SU-DHL-6 (cell line): Measurements from ENCODE around the gene SETD4.

Experiments
- H2AFZ ChIP-seq: fragments of 200-600 bp; sonication (generic); 2 replicates; pipeline ENCODE4 v1.6.1; 2014; ENCODE audit warnings: low read depth, mild to moderate bottlenecking, moderate library complexity, mixed read lengths, antibody characterized with exemption, low read length; ENCODE audit not compliant: severe bottlenecking
- H3F3A ChIP-seq: fragments of 200-600 bp; shearing (Covaris generic); 2 replicates; pipeline ENCODE4 v1.6.0; 2016; ENCODE audit warnings: antibody characterized with exemption, mild to moderate bottlenecking; ENCODE audit not compliant: insufficient read depth
- H3K27ac ChIP-seq: fragments of 200-600 bp; sonication (generic); 2 replicates; pipeline ENCODE4 v1.5.1; 2016; ENCODE audit warnings: low read depth, mild to moderate bottlenecking, low read length, moderate library complexity, mixed read lengths
- H3K27me3 ChIP-seq: fragments of 200-600 bp; sonication (generic), shearing (Covaris generic); 2 replicates; pipeline ENCODE4 v1.6.0; 2014; ENCODE audit warnings: mild to moderate bottlenecking, low read length
- H3K36me3 ChIP-seq: fragments of 200-600 bp; sonication (generic); 2 replicates; pipeline ENCODE4 v1.6.1; 2014; ENCODE audit warnings: mild to moderate bottlenecking, low read length, mixed read lengths
- H3K4me2 ChIP-seq: fragments of 300-600, 200-600 bp; shearing (Covaris generic), sonication (generic); 2 replicates; pipeline ENCODE4 v1.6.0; 2014; ENCODE audit warnings: low read length, low read depth, mild to moderate bottlenecking; ENCODE audit not compliant: poor library complexity, severe bottlenecking
- H3K4me3 ChIP-seq: fragments of 200-600 bp; sonication (generic); 2 replicates; pipeline ENCODE4 v1.5.1; 2014; ENCODE audit warnings: antibody characterized with exemption, low read length, mild to moderate bottlenecking, mixed read lengths; ENCODE audit not compliant: insufficient read depth, poor library complexity, severe bottlenecking
- H3K79me2 ChIP-seq: fragments of 200-600 bp; sonication (generic); 2 replicates; pipeline ENCODE4 v1.6.1; 2014; ENCODE audit warnings: mild to moderate bottlenecking, low read length, moderate library complexity; ENCODE audit not compliant: insufficient read depth
- H3K9ac ChIP-seq: fragments of 200-600 bp; sonication (generic); 2 replicates; pipeline ENCODE4 v1.7.0; 2014; ENCODE audit warnings: mild to moderate bottlenecking, low read length
- H3K9me2 ChIP-seq: fragments of 200-600 bp; sonication (generic); replicated peaks from 2 replicates; pipeline ENCODE4 v1.6.1; 2014; ENCODE audit warnings: low read length; ENCODE audit not compliant: insufficient read depth
- H3K9me3 ChIP-seq: fragments of 200-600 bp; sonication (generic); 2 replicates; pipeline ENCODE4 v1.6.1; 2014; ENCODE audit warnings: low read length, mixed read lengths; ENCODE audit not compliant: insufficient read depth
- H4K20me1 ChIP-seq: fragments of 200-600 bp; sonication (generic); 2 replicates; pipeline ENCODE4 v1.6.1; 2014; ENCODE audit warnings: low read depth, mild to moderate bottlenecking, antibody characterized with exemption, low read length, moderate library complexity, mixed read lengths
- EZH2phosphoT487 ChIP-seq: fragments of 200-600 bp; sonication (generic), shearing (Covaris generic); conservative IDR thresholded peaks from 2 replicates; pipeline ENCODE4 v1.6.1; 2018; ENCODE audit warnings: mild to moderate bottlenecking, antibody characterized with exemption, low read length, moderate library complexity, mixed read lengths
- TF ChIP-seq, protein P1 (sequence below): fragments of 200-600 bp; sonication (generic); IDR thresholded peaks from one replicate; pipeline ENCODE4 v1.5.1; 2017; ENCODE audit warnings: antibody characterized with exemption, mild to moderate bottlenecking, low read length, moderate library complexity; ENCODE audit not compliant: insufficient read depth, poor library complexity, severe bottlenecking

The SETD4 gene

DNA sequence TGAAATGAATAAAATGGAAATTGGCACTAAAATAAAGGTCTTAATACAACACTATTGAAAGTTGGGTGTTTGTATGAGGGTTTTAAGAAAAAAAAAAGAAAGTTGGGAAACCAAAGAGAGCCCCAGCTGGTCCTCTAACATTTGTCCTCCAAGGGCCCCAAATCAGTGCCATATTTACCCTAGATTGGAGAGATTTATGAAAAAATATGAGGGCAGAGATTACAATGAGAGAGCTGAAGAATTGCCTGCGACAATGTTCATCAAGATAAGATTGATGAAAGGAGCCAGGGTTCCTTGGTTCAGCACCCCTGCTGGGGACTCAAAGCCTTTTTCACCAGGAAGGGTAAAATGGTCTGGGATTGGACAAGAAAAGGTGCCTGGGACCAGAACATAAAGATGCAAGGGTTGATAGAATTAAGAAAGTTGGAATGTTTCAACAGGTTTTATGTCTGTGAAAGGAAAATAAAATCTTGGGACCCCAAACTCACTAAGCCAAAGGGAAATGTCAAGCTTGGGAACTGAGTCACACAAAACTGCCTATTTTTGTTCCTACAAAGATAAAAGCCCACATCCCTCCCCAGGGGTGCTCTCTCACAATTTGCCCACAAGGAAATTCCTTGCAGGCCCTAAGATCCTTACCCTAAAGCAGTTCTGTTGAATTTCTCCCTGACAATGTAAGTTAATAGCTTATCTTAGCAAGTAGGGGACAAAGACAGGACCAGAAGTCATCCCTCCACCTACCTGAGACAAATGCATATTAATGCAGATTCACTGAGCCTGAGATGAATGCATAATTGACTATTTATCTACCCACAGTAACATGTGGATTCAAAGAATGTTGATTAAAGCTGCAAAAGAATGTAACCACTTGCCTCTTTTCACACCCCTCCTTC is 36.3 kb upstream of the SETD4 start:
- H3K27ac ChIP-seq = no peak overlapping the region
- no peaks in the 10 kb centered on the region for H3K9me2 ChIP-seq
- H3K4me2 ChIP-seq = no peak overlapping the region
- no peaks in the 10 kb centered on the region for H3F3A ChIP-seq
- H3K9me3 ChIP-seq = peaks cover 10% of the 10 kb centered on the region; the same call in 1 of the 2 replicates
- no peak overlapping the region for H3K4me3 ChIP-seq
- TF ChIP-seq, protein P1, sequence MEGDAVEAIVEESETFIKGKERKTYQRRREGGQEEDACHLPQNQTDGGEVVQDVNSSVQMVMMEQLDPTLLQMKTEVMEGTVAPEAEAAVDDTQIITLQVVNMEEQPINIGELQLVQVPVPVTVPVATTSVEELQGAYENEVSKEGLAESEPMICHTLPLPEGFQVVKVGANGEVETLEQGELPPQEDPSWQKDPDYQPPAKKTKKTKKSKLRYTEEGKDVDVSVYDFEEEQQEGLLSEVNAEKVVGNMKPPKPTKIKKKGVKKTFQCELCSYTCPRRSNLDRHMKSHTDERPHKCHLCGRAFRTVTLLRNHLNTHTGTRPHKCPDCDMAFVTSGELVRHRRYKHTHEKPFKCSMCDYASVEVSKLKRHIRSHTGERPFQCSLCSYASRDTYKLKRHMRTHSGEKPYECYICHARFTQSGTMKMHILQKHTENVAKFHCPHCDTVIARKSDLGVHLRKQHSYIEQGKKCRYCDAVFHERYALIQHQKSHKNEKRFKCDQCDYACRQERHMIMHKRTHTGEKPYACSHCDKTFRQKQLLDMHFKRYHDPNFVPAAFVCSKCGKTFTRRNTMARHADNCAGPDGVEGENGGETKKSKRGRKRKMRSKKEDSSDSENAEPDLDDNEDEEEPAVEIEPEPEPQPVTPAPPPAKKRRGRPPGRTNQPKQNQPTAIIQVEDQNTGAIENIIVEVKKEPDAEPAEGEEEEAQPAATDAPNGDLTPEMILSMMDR = no peak
- no peak for TF ChIP-seq EZH2phosphoT487
- no peak overlapping the region for H2AFZ ChIP-seq
- no peaks in the 10 kb centered on the region for H3K79me2 ChIP-seq
- no peak overlapping the region for H3K9ac ChIP-seq
- H3K27me3 ChIP-seq = 0 out of 2 replicates have a peak, but pooled peaks cover 3% of the 10 kb centered on the region
- no peaks in the 10 kb centered on the region for H3K36me3 ChIP-seq
- no peaks in the 10 kb centered on the region for H4K20me1 ChIP-seq

DNA sequence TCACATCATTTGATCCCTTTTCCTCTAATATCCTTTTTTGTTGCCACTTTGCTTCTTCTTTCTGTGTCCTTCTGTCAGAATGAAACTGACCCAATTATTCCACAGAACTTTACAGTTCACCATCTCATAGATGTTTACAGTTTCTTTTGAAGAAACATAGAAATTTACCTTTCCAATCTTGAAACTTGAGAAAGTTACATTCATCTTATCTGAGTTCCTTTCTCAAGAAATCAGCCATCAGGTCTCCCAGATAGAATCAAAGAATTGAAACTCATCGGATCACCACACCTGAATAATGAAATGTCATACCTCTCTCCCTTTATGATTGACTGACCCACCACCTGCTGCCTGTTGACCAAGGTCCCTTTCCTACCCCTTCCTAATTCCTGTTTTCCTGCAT is 33.2 kb upstream of the SETD4 start:
- TF ChIP-seq, protein P1 = no peak
- TF ChIP-seq EZH2phosphoT487 = no peak
- Histone ChIP-seq H3K9me2 (no peaks in the 10 kb centered on the region), H3K4me2 (no peak overlapping the region), H3K27ac (no peak overlapping the region), H3K36me3 (no peaks in the 10 kb centered on the region), H3K9ac (no peak overlapping the region), H3K9me3 (peaks cover 10% of the 10 kb centered on the region; the same call in 1 of the 2 replicates), H3F3A (no peaks in the 10 kb centered on the region), H3K27me3 (0 out of 2 replicates have a peak, but pooled peaks cover 3% of the 10 kb centered on the region), H4K20me1 (no peaks in the 10 kb centered on the region), H3K79me2 (no peaks in the 10 kb centered on the region), H3K4me3 (no peak overlapping the region), H2AFZ (no peak overlapping the region)

DNA sequence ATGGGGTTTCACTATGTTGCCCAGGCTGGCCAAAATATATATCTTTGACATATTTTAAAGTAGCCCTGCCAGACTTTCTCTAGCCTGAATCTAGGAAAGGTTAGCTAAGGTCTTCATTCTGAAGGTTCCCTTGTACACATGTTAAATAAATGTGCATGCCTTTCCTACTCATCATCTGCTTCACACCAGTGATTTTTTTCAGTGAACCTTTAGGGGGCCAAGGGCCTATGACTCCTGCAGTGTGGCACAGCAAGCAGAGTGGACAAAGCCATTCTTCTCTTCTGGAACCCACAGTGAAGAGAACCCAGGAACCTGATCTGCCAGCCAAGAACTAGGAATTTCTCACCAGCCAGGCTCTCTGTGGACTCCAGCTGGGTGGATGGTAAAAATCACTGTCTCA is 32.4 kb upstream of the SETD4 start:
- Histone ChIP-seq H3K27me3 (0 out of 2 replicates have a peak, but pooled peaks cover 3% of the 10 kb centered on the region), H3K27ac (no peak overlapping the region), H3K79me2 (no peaks in the 10 kb centered on the region), H4K20me1 (no peaks in the 10 kb centered on the region), H3F3A (no peaks in the 10 kb centered on the region), H3K4me3 (no peak overlapping the region), H3K4me2 (no peak overlapping the region), H3K9ac (no peak overlapping the region), H3K36me3 (no peaks in the 10 kb centered on the region), H2AFZ (no peak overlapping the region), H3K9me2 (no peaks in the 10 kb centered on the region), H3K9me3 (peaks cover 10% of the 10 kb centered on the region; the same call in 1 of the 2 replicates)
- no peak for TF ChIP-seq EZH2phosphoT487
- TF ChIP-seq, protein P1 = no peak
